K562 (cell line): ENCODE results near the gene SIRT3. TPM values are rescaled to one million over a fixed set of nuclear protein-coding genes. Genes with fewer than 3 reads are reported as not detected.

Source experiments
- ATAC-seq: fragments of 200-7000 bp; cut with Tn5 transposase; 3 replicates; pipeline ENCODE4 v1.9.1; 2020; ENCODE audit warnings: moderate library complexity
- BruUV-seq: library from RNA; stranded (reverse); fragments of 400-500 nt; replicated peaks from 2 replicates; lab custom pipeline; 2021; lab: Mats Ljungman, UMichigan
- CTCF ChIA-PET: fragments of 300-600 bp; formaldehyde crosslinking; extraction: SDS; loops from one replicate; lab custom pipeline; 2021; ENCODE audit warnings: low intra/inter-chr PET ratio; lab: Yijun Ruan, JAX
- POLR2A ChIA-PET: fragments of 300-600, 350-650 bp; sonication (Branson Sonifier 250); formaldehyde crosslinking; extraction: SDS; loops from one replicate; lab custom pipeline; 2021; ENCODE audit warnings: antibody characterized with exemption, inconsistent platforms; lab: Yijun Ruan, JAX
- DNase-seq, 4 experiments: peaks; one replicate each; pipeline versions ENCODE4 v3.0.0 to v3.0.0-alpha.2; 2011 to 2018; ENCODE audit warnings: low spot score in 3 of 4, mixed read lengths in 3 of 4; ENCODE audit errors: extremely low read depth in 1 of 4
- FAIRE-seq: peaks from 2 replicates; lab custom pipeline; 2011; peaks lifted over from hg19 to GRCh38; lab: Jason Lieb, UNC
- H2AFZ ChIP-seq: 2 replicates; pipeline ENCODE4 v1.6.0; 2011; ENCODE audit warnings: low read depth, low read length, control low read depth, inconsistent platforms
- H3K27ac ChIP-seq: fragments of 200-600 bp; 3 replicates; pipeline ENCODE4 v1.8.0; 2011; ENCODE audit warnings: low read depth, mild to moderate bottlenecking, control low read depth, inconsistent platforms, low read length, moderate library complexity, mixed read lengths; ENCODE audit errors: extremely low read depth
- H3K27me3 ChIP-seq, 2 experiments: fragments of 300-600 bp in 1 of 2; 2 replicates in 1 of 2; 3 replicates in 1 of 2; pipeline versions ENCODE4 v1.6.0 to v1.8.0; 2011; ENCODE audit warnings: inconsistent platforms in 2 of 2, low read length in 2 of 2, mild to moderate bottlenecking in 1 of 2, mixed read lengths in 1 of 2, moderate library complexity in 1 of 2; ENCODE audit not compliant: control insufficient read depth in 2 of 2, insufficient read depth in 2 of 2
- H3K36me3 ChIP-seq: fragments of 300-600 bp; 3 replicates; pipeline ENCODE4 v1.8.0; 2011; ENCODE audit warnings: mild to moderate bottlenecking, low read length, inconsistent platforms; ENCODE audit not compliant: control insufficient read depth, insufficient read depth
- H3K4me1 ChIP-seq, 2 experiments: fragments of 200-600 bp in 1 of 2; replicated peaks in 1 of 2; 2 replicates in 1 of 2; 3 replicates in 1 of 2; pipeline versions ENCODE4 v1.5.1 to v1.8.0; 2011; ENCODE audit warnings: inconsistent platforms in 2 of 2, low read length in 2 of 2, mild to moderate bottlenecking in 1 of 2, mixed read lengths in 1 of 2, moderate library complexity in 1 of 2; ENCODE audit not compliant: control insufficient read depth in 2 of 2, insufficient read depth in 2 of 2
- H3K4me2 ChIP-seq: 2 replicates; pipeline ENCODE4 v1.6.1; 2011; ENCODE audit warnings: low read length, control low read depth, inconsistent platforms, mixed read lengths; ENCODE audit not compliant: insufficient read depth
- H3K4me3 ChIP-seq: fragments of 200-600 bp; sonication (generic), shearing (Covaris generic); 2 replicates; pipeline ENCODE4 v1.5.1; 2016; ENCODE audit warnings: control low read depth, inconsistent platforms
- H3K79me2 ChIP-seq: fragments of 200-600 bp; 3 replicates; pipeline ENCODE4 v1.8.0; 2011; ENCODE audit warnings: low read length, inconsistent platforms; ENCODE audit not compliant: control insufficient read depth, insufficient read depth
- H3K9ac ChIP-seq, 2 experiments: 2 replicates each; pipeline versions ENCODE4 v1.6.0 to v1.6.1; 2011; ENCODE audit warnings: low read depth in 2 of 2, low read length in 2 of 2, control low read depth in 1 of 2, inconsistent platforms in 1 of 2, mild to moderate bottlenecking in 1 of 2, mixed read lengths in 1 of 2; ENCODE audit not compliant: insufficient read depth in 1 of 2
- H3K9me1 ChIP-seq: one replicate; pipeline ENCODE4 v1.6.0; 2011; ENCODE audit warnings: inconsistent platforms, mild to moderate bottlenecking, low read length, moderate library complexity; ENCODE audit not compliant: control insufficient read depth, insufficient read depth
- H3K9me3 ChIP-seq: replicated peaks from 2 replicates; pipeline ENCODE4 v1.5.1; 2011; ENCODE audit warnings: low read depth, low read length, inconsistent platforms; ENCODE audit not compliant: control insufficient read depth, insufficient read depth
- H4K20me1 ChIP-seq: replicated peaks from 2 replicates; pipeline ENCODE4 v1.6.1; 2011; ENCODE audit warnings: low read length, inconsistent platforms, mixed read lengths; ENCODE audit not compliant: control insufficient read depth, insufficient read depth
- POLR2A ChIP-seq: fragments of 450-650 bp; conservative IDR thresholded peaks from 2 replicates; pipeline ENCODE4 v1.6.1; 2016
- POLR2B ChIP-seq: fragments of 450-650 bp; IDR thresholded peaks from 2 replicates; pipeline ENCODE4 v1.6.1; 2018; ENCODE audit warnings: low read depth; ENCODE audit not compliant: partially characterized antibody
- RFX7 ChIP-seq: fragments of 250-450 bp; sonication (Bioruptor Pico); IDR thresholded peaks from 2 replicates; pipeline ENCODE4 v1.5.1; 2021; ENCODE audit warnings: mild to moderate bottlenecking
- WGBS: fragments of 100-300 bp; shearing (Covaris generic); methylation state at CpG from one replicate; pipeline ENCODE4 v1.1.6; 2016; ENCODE audit warnings: low coverage, mixed read lengths; ENCODE audit not compliant: insufficient coverage; ENCODE audit errors: missing lambda C conversion rate; 5-methylcytosine and 5-hydroxymethylcytosine counted together
- in situ Hi-C: fragments of 300-500 bp; cut with MboI; formaldehyde crosslinking; loops from 4 replicates; pipeline ENCODE4 v1.15.0; 2018; ENCODE audit warnings: inconsistent platforms, mixed read lengths
- intact Hi-C: fragments of 100-400 bp; cut with micrococcal nuclease; formaldehyde crosslinking; loops from 2 replicates; pipeline ENCODE4 v1.14.2; 2022
- polyA plus RNA-seq, 8 experiments: library from polyadenylated mRNA; depleted of rRNA in 4 of 8; stranded (reverse) in 5 of 8; unstranded in 3 of 8; fragments of >200 nt; fragmentation: Nextera tagmentation in 2 of 8; fragmentation: Illumina TruSeq in 1 of 8; extraction: Ambion mirVana in 2 of 8; extraction: Trizol in 1 of 8; gene quantifications; 2 replicates each; pipeline versions ENCODE4 v1.2.1 to v1.2.3, GENCODE V29; 2011 to 2014; ENCODE audit warnings: inconsistent platforms in 1 of 8, missing spikeins in 1 of 8
- total RNA-seq, 7 experiments: library from RNA; depleted of rRNA in 6 of 7; stranded (reverse); fragments of >200 nt in 6 of 7; fragmentation: Illumina TruSeq in 2 of 7; extraction: Trizol in 2 of 7; gene quantifications; 2 replicates each; pipeline versions ENCODE4 v1.2.1 to v1.2.3, GENCODE V29; 2011 to 2021; ENCODE audit warnings: low replicate concordance in 1 of 7

Gene SIRT3
- total and polyA plus RNA-seq, 9 of the 15 experiments (the other 6 are each of a cell fraction or from before 2014, with no cell fraction given) = 1.9 to 27.5 (median 14.5) TPM

DNA sequence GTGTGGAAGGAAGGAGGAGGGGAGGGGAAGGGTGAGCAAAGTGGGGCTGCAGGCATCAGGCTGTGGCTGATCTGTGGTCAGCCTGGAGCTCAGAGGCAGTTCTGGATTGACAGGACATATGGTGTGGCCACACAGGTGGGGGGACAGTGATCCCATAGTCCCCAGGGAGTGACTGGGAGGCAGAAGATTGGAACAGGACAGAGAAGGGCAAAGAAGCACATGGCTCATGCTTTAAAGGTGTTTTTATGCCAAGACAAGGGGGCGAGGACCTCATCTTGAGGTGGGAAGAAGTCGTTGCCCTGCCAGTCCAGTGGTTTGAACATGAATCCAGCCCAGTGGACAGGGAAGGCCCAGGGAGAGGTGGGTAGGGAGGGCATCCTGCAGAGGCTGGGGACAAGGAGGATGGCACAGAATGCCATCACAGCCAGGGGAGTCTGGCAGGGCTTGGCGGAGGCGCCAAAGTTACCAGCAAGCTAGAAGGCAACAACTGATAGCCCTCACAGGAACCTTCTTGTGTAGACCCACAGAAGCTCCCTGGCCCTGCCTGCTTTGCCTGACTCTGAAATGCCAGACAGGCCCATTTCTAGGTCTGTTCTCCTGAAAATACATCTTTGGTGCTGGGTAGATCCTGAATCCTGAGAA is 32.1 kb downstream of the SIRT3 start:
- intact Hi-C loops = no loop called here
- WGBS = 93% methylated on average over 4 of the region's 4 CpGs
- no TSS peak for BruUV-seq
- H3K4me2 ChIP-seq = no peak overlapping the region
- H3K9me1 ChIP-seq = no peaks in the 10 kb centered on the region
- H3K9me3 ChIP-seq = no peaks in the 10 kb centered on the region
- FAIRE-seq = no peak
- H3K27ac ChIP-seq = no peak overlapping the region
- no peak for ATAC-seq
- H3K27me3 ChIP-seq = no peaks in the 10 kb centered on the region; a peak in 1 of 5 replicates
- no peak overlapping the region for H2AFZ ChIP-seq
- peak overlapping the region in 1 of 2 experiments; percentile 70; a peak in 2 of 4 replicates for H3K9ac ChIP-seq
- TF ChIP-seq POLR2B = peak; percentile 56
- TF ChIP-seq POLR2A = 0 out of 2 replicates have a peak, but pooled peaks have one; percentile 12
- no peak for TF ChIP-seq RFX7
- ChIA-PET CTCF (no interaction called here), POLR2A (interaction anchor here (0.7 to 2.1 kb wide), 2 partner anchors 13 to 372 kb away, joined by 3 to 4 read pairs; partner anchors contain the start of gene PHRF1)
- peaks cover 25% of the 10 kb centered on the region for H4K20me1 ChIP-seq
- peaks cover 49% of the 10 kb centered on the region for H3K79me2 ChIP-seq
- H3K36me3 ChIP-seq = peaks cover 52% of the 10 kb centered on the region
- H3K4me1 ChIP-seq = peaks cover 24 to 51% of the 10 kb centered on the region in 2 experiments; a peak in 4 of 5 replicates
- no peak overlapping the region for H3K4me3 ChIP-seq
- DNase-seq = no peak
- in situ Hi-C loops = no loop called here
